Suprapubic skin (tissue), 4 donors: Measurements from ENCODE around the gene ALPG. TPM values are rescaled to one million over a fixed set of nuclear protein-coding genes. Genes with fewer than 3 reads are reported as not detected.
"Not testable (repeated sequence)": the region's sequence is repeated elsewhere in the genome, so short reads cannot be mapped to it uniquely, and the experiment has no call there.

Source experiments
- DNase-seq, 2 donors: peaks; one replicate each; pipeline ENCODE4 v3.0.0-alpha.2; 2019; ENCODE audit warnings: low spot score in 2 of 2
- H3K27ac ChIP-seq: fragments of 200-600 bp; sonication (generic); one replicate; pipeline ENCODE4 v1.5.1; 2019
- H3K27me3 ChIP-seq: fragments of 200-600 bp; sonication (generic); one replicate; pipeline ENCODE4 v1.5.1; 2019
- H3K36me3 ChIP-seq: fragments of 200-600 bp; sonication (generic); one replicate; pipeline ENCODE4 v1.5.1; 2019
- H3K4me1 ChIP-seq: fragments of 200-600 bp; sonication (generic); one replicate; pipeline ENCODE4 v1.5.1; 2019
- H3K4me3 ChIP-seq: fragments of 200-600 bp; sonication (generic); one replicate; pipeline ENCODE4 v1.5.1; 2019; ENCODE audit warnings: mild to moderate bottlenecking
- H3K9me3 ChIP-seq: fragments of 200-600 bp; sonication (generic); one replicate; pipeline ENCODE4 v1.5.1; 2019
- CTCF ChIP-seq, 2 donors: fragments of 200-600 bp in 1 of 2; fragments of 450-650 bp in 1 of 2; sonication (generic) in 1 of 2; IDR thresholded peaks; one replicate each; pipeline ENCODE4 v1.5.1; 2016 to 2019; ENCODE audit warnings: antibody characterized with exemption in 2 of 2, mild to moderate bottlenecking in 1 of 2, moderate library complexity in 1 of 2
- EP300 ChIP-seq: sonication (generic); formaldehyde crosslinking; IDR thresholded peaks from one replicate; pipeline ENCODE4 v1.6.1; 2017; ENCODE audit warnings: antibody characterized with exemption
- POLR2A ChIP-seq, 2 donors: fragments of 450-650 bp; IDR thresholded peaks; one replicate each; pipeline ENCODE4 v1.6.1; 2017; ENCODE audit warnings: antibody characterized with exemption in 2 of 2, mild to moderate bottlenecking in 2 of 2, moderate library complexity in 2 of 2
- POLR2AphosphoS5 ChIP-seq, 3 donors: sonication (generic); formaldehyde crosslinking; IDR thresholded peaks; one replicate each; pipeline ENCODE4 v1.6.1; 2017; ENCODE audit warnings: antibody characterized with exemption in 3 of 3
- WGBS: methylation state at CpG from one replicate; pipeline ENCODE4 v1.1.5; 2018; 5-methylcytosine and 5-hydroxymethylcytosine counted together
- total RNA-seq, 4 donors: library from RNA; depleted of rRNA; stranded (reverse); fragments of >200 nt; gene quantifications; one replicate each; pipeline ENCODE4 v1.1.0, GENCODE V29; 2016

The ALPG gene
- total RNA-seq, 4 donors from 2014 or later: not detected

GRCh38 chr2:232400256-232401015 lies 6.2 kb upstream of the ALPG start:
- Histone ChIP-seq H3K27me3 (peaks cover 9% of the 10 kb centered on the region), H3K4me3 (no peak overlapping the region), H3K27ac (no peak overlapping the region), H3K4me1 (no peaks in the 10 kb centered on the region), H3K36me3 (no peaks in the 10 kb centered on the region), H3K9me3 (no peaks in the 10 kb centered on the region)
- TF ChIP-seq EP300 (no peak), CTCF (IDR thresholded peaks at IDR 0.05) (no peak), POLR2AphosphoS5 (IDR thresholded peaks at IDR 0.05) (no peak)
- 53% methylated on average over 9 of the region's 9 CpGs for WGBS
- no peak for DNase-seq

- Histone ChIP-seq H3K4me1 (no peaks in the 10 kb centered on the region), H3K27me3 (peaks cover 6% of the 10 kb centered on the region), H3K27ac (no peak overlapping the region), H3K9me3 (no peaks in the 10 kb centered on the region), H3K36me3 (no peaks in the 10 kb centered on the region), H3K4me3 (no peak overlapping the region)
- no peak for TF ChIP-seq POLR2AphosphoS5 (IDR thresholded peaks at IDR 0.05)
- no peak for TF ChIP-seq POLR2A (IDR thresholded peaks at IDR 0.05)
- peak in 1 of 2 donors; percentile 60 for DNase-seq
- 83% methylated on average over 3 of the region's 3 CpGs for WGBS
Measured at GRCh38 chr2:232402518-232402917, 4.1 kb upstream of the ALPG start.

GRCh38 chr2:232405943-232406510 lies 617 bp upstream of the ALPG start:
- TF ChIP-seq EP300: no peak
- no peak for TF ChIP-seq POLR2A (IDR thresholded peaks at IDR 0.05)
- no peak for TF ChIP-seq CTCF (IDR thresholded peaks at IDR 0.05)
- no peak for TF ChIP-seq POLR2AphosphoS5 (IDR thresholded peaks at IDR 0.05)
- Histone ChIP-seq H3K36me3 (no peaks in the 10 kb centered on the region), H3K9me3 (no peaks in the 10 kb centered on the region), H3K4me3 (no peak overlapping the region), H3K27ac (no peak overlapping the region), H3K27me3 (peaks cover 18% of the 10 kb centered on the region), H3K4me1 (no peaks in the 10 kb centered on the region)
- 86% methylated on average over 7 of the region's 11 CpGs for WGBS
- peak in 1 of 2 donors; percentile 58 for DNase-seq

GRCh38 chr2:232407428-232408150 lies 945 bp downstream of the ALPG start:
- peaks cover 26% of the 10 kb centered on the region for H3K27me3 ChIP-seq
- not testable (repeated sequence) for H3K27ac ChIP-seq, H3K9me3 ChIP-seq, H3K4me3 ChIP-seq, H3K4me1 ChIP-seq, H3K36me3 ChIP-seq
- peak in 1 of 2 donors; percentile 61 for DNase-seq
- whole genome bisulfite sequencing: 100% methylated on average over 3 of the region's 30 CpGs

GRCh38 chr2:232408269-232408668 lies 1.6 kb downstream of the ALPG start:
- H3K4me3 ChIP-seq, H3K4me1 ChIP-seq, H3K27ac ChIP-seq, H3K36me3 ChIP-seq, H3K9me3 ChIP-seq: not testable (repeated sequence)
- WGBS: 100% methylated on average over 1 of the region's 10 CpGs
- DNase-seq: peak in 1 of 2 donors; percentile 40
- peaks cover 30% of the 10 kb centered on the region for H3K27me3 ChIP-seq

- 56% methylated on average over 9 of the region's 40 CpGs for WGBS
- not testable (repeated sequence) for H3K4me1 ChIP-seq, H3K27ac ChIP-seq, H3K9me3 ChIP-seq, H3K36me3 ChIP-seq, H3K4me3 ChIP-seq
- H3K27me3 ChIP-seq: peaks cover 41% of the 10 kb centered on the region
- peak in 1 of 2 donors; percentile 38 for DNase-seq
Measured at GRCh38 chr2:232409617-232410016, 3.0 kb downstream of the ALPG start.

- H3K36me3 ChIP-seq: no peaks in the 10 kb centered on the region
- H3K9me3 ChIP-seq: no peaks in the 10 kb centered on the region
- peak in 1 of 2 donors; percentile 61 for DNase-seq
- peaks cover 49% of the 10 kb centered on the region for H3K27me3 ChIP-seq
- H3K4me1 ChIP-seq: no peaks in the 10 kb centered on the region
- TF ChIP-seq POLR2AphosphoS5 (IDR thresholded peaks at IDR 0.05): no peak
- no peak for TF ChIP-seq EP300
- TF ChIP-seq CTCF (IDR thresholded peaks at IDR 0.05): no peak
- no peak for TF ChIP-seq POLR2A (IDR thresholded peaks at IDR 0.05)
- 84% methylated on average over 5 of the region's 7 CpGs for WGBS
- no peak overlapping the region for H3K4me3 ChIP-seq
- H3K27ac ChIP-seq: no peak overlapping the region
Measured at GRCh38 chr2:232410238-232410900, 3.7 kb downstream of the ALPG start.
